ENCODE results near the gene CCDC3. TPM values are rescaled to one million over a fixed set of nuclear protein-coding genes. Genes with fewer than 3 reads are reported as not detected.

Gene CCDC3
- total and polyA plus RNA-seq, 7 donors = 0.46 to 6.9 (median 3.1) TPM

DNA sequence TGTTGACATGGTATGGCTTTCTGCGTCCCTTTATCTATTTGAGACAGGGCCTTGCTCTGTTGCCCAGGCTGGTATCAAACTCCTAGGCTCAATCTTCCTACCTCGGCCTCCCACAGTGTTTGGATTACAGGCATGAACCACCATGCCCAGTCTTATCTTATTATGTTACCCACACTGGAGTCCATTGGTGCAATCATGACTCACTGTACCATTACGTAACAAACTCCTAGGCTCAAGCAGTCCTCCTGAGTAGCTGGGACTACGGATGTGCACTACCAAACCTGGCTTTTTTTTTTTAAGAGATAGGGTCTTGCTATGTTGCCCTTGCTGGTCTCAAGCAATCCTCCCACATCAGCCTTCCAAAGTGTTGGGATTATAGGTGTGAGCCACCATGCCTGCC, 66.7 kb downstream of the CCDC3 start:
- no peak for DNase-seq
- Histone ChIP-seq H3K27ac (no peak overlapping the region), H3K36me3 (no peaks in the 10 kb centered on the region), H3K9me3 (no peaks in the 10 kb centered on the region), H3K27me3 (no peaks in the 10 kb centered on the region), H3K4me3 (no peak overlapping the region), H3K4me1 (no peaks in the 10 kb centered on the region)
- 95 to 96% methylated on average over 4 of the region's 4 CpGs for WGBS, 2 donors
- TF ChIP-seq EP300 (IDR thresholded peaks at IDR 0.05) (no peak), POLR2AphosphoS5 (IDR thresholded peaks at IDR 0.05) (no peak), POLR2A (IDR thresholded peaks at IDR 0.05) (no peak)
- TF ChIP-seq, protein P1, sequence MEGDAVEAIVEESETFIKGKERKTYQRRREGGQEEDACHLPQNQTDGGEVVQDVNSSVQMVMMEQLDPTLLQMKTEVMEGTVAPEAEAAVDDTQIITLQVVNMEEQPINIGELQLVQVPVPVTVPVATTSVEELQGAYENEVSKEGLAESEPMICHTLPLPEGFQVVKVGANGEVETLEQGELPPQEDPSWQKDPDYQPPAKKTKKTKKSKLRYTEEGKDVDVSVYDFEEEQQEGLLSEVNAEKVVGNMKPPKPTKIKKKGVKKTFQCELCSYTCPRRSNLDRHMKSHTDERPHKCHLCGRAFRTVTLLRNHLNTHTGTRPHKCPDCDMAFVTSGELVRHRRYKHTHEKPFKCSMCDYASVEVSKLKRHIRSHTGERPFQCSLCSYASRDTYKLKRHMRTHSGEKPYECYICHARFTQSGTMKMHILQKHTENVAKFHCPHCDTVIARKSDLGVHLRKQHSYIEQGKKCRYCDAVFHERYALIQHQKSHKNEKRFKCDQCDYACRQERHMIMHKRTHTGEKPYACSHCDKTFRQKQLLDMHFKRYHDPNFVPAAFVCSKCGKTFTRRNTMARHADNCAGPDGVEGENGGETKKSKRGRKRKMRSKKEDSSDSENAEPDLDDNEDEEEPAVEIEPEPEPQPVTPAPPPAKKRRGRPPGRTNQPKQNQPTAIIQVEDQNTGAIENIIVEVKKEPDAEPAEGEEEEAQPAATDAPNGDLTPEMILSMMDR (IDR thresholded peaks at IDR 0.05) = no peak
- intact Hi-C loops (cut with DNase I) = no loop called here

GRCh38 chr10:12929381-12929780, 72.1 kb downstream of the CCDC3 start:
- no peaks in the 10 kb centered on the region for H3K4me1 ChIP-seq
- TF ChIP-seq EP300 (IDR thresholded peaks at IDR 0.05) (no peak), POLR2A (IDR thresholded peaks at IDR 0.05) (no peak), POLR2AphosphoS5 (IDR thresholded peaks at IDR 0.05) (no peak)
- TF ChIP-seq, protein P1 (IDR thresholded peaks at IDR 0.05) = no peak
- no peak overlapping the region for H3K27ac ChIP-seq
- intact Hi-C loops (cut with DNase I) = no loop called here
- peaks cover 0 to 4% (median 0%) of the 10 kb centered on the region in 4 donors for H3K9me3 ChIP-seq
- no peak overlapping the region for H3K4me3 ChIP-seq
- H3K27me3 ChIP-seq = no peaks in the 10 kb centered on the region
- H3K36me3 ChIP-seq = no peaks in the 10 kb centered on the region
- WGBS, 2 donors = 72 to 77% methylated on average over 2 of the region's 2 CpGs
- DNase-seq = no peak

- Histone ChIP-seq H3K36me3 (no peaks in the 10 kb centered on the region), H3K27me3 (no peaks in the 10 kb centered on the region), H3K9me3 (peaks cover 0 to 4% (median 0%) of the 10 kb centered on the region in 4 donors), H3K27ac (no peak overlapping the region), H3K4me1 (no peaks in the 10 kb centered on the region), H3K4me3 (no peak overlapping the region)
- intact Hi-C loops (cut with DNase I) = no loop called here
- 96% methylated on average over 6 of the region's 6 CpGs for WGBS, 2 donors
- DNase-seq = no peak
- no peak for TF ChIP-seq POLR2AphosphoS5 (IDR thresholded peaks at IDR 0.05)
- no peak for TF ChIP-seq POLR2A (IDR thresholded peaks at IDR 0.05)
- TF ChIP-seq, protein P1 (IDR thresholded peaks at IDR 0.05) = no peak
- no peak for TF ChIP-seq EP300 (IDR thresholded peaks at IDR 0.05)
Measured at GRCh38 chr10:12928571-12928970, 72.9 kb downstream of the CCDC3 start.

DNA sequence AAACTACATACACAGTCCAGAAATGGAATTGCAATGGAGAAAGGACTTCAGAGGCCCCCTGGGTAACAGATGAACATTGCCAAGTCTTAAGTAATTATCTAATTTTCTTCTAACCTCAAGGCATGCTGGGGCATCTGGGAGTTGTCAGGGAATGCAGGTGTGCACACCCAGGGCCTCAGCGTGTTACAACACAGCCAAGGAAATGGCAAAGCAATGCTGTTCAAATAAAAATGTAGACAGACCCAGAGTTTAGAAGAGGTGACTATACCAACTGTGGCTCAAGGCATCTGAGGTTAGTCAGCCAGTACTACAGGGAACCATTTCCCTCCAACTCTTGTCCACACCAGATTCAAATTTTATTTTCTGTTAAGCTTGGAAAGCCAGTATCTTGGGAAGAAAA, 73.6 kb downstream of the CCDC3 start:
- DNase-seq = no peak
- TF ChIP-seq, protein P1 (IDR thresholded peaks at IDR 0.05) = no peak
- TF ChIP-seq POLR2AphosphoS5 (IDR thresholded peaks at IDR 0.05) = no peak
- no peak for TF ChIP-seq POLR2A (IDR thresholded peaks at IDR 0.05)
- no peak for TF ChIP-seq EP300 (IDR thresholded peaks at IDR 0.05)
- Histone ChIP-seq H3K27me3 (no peaks in the 10 kb centered on the region), H3K4me3 (no peak overlapping the region), H3K36me3 (no peaks in the 10 kb centered on the region), H3K27ac (no peak overlapping the region), H3K4me1 (no peaks in the 10 kb centered on the region), H3K9me3 (peaks cover 0 to 4% (median 0%) of the 10 kb centered on the region in 4 donors)
- intact Hi-C loops (cut with DNase I) = no loop called here
- WGBS, 2 donors = 53 to 79% methylated on average over 1 of the region's 1 CpG

- Histone ChIP-seq H3K27ac (no peak overlapping the region), H3K4me1 (no peaks in the 10 kb centered on the region), H3K9me3 (peaks cover 0 to 4% (median 0%) of the 10 kb centered on the region in 4 donors), H3K4me3 (no peak overlapping the region), H3K27me3 (no peaks in the 10 kb centered on the region), H3K36me3 (no peaks in the 10 kb centered on the region)
- 96 to 98% methylated on average over 1 of the region's 1 CpG for WGBS, 2 donors
- DNase-seq = no peak
- intact Hi-C loops (cut with DNase I) = no loop called here
- TF ChIP-seq EP300 (IDR thresholded peaks at IDR 0.05) = no peak
- TF ChIP-seq POLR2AphosphoS5 (IDR thresholded peaks at IDR 0.05) = no peak
- TF ChIP-seq, protein P1 (IDR thresholded peaks at IDR 0.05) = no peak
- no peak for TF ChIP-seq POLR2A (IDR thresholded peaks at IDR 0.05)
Measured at GRCh38 chr10:12925845-12926244, 75.7 kb downstream of the CCDC3 start.

Data from sigmoid colon (tissue), 7 donors.